Stimulated activated naive CD4-positive, alpha-beta T cell treated with Interleukin-2 at 50 U/mL for 16 hours (primary cell): Measurements from ENCODE around the gene NEU2.

Source experiments
- DNase-seq: peaks from one replicate; lab custom pipeline; 2025; lab: John Stamatoyannopoulos, UW

Gene NEU2

DNA sequence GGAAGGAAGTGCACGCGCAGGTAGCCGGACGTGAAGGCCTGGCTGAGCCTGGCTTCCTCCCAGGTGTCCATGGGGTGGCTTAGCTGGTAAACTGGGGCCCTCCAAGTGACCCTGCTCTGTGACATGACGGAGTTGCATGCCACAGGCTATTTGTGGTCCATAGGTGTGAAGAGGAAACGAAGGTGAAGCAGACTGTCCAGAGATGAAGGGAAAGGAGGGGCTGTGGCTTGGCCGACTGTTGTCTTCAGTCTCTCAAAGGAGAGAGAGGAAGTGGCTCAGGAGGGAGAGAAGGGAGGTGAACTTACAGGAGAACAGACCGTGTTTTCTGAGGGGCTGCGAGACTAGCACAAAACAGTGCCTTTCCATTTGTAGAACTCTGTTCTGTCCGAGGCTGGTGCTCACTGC lies 47.0 kb downstream of the NEU2 start:
- no peak for DNase-seq

GRCh38 chr2:233079953-233080835 lies 47.7 kb downstream of the NEU2 start:
- DNase-seq: no peak

DNA sequence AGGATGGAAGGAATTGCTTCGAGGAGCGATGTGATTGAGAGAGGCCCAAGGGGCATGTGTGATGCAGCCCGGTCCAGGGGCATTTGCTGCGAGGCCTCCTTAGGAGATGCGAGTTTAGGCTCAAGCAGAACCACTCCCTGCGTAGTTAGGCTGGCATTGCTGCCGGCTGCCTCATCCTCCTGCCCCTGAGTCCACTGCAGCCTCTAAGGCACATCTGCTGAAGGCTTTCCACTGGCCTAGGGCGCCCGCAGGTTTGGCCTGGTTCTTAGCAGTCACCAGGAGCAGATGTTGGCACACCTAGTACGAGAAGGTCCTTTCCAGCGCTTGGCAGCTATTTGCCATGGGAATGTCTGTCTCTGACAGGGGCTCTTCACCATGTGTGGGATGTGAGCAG lies 48.4 kb downstream of the NEU2 start:
- no peak for DNase-seq

- peak; percentile 55 for DNase-seq
Observed at GRCh38 chr2:233081232-233081730, 48.8 kb downstream of the NEU2 start.

DNA sequence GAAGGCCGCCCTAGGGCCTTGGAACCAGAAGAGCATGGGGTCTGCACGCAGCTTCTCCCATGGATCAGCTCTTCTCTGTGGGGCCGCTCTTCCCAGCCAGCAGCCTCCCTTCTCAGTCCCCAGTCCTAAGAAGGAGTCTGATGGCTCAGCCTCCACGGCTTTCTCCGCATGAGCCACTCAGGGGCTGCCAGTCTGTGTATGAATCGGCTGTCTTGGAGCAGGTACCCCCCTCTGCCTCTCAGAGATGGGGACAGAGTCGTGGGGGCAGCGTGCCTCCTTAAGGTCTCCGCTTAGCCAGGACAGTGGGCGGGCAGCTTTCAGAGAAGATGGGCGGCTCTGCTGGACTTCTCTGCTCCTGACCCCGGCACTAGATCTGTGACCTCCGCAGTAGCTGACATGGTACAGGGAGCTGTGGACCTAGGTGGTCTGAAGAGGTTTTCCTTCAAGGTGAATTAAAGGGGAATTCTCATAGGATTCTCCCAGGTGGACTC lies 49.3 kb downstream of the NEU2 start:
- DNase-seq: no peak

DNA sequence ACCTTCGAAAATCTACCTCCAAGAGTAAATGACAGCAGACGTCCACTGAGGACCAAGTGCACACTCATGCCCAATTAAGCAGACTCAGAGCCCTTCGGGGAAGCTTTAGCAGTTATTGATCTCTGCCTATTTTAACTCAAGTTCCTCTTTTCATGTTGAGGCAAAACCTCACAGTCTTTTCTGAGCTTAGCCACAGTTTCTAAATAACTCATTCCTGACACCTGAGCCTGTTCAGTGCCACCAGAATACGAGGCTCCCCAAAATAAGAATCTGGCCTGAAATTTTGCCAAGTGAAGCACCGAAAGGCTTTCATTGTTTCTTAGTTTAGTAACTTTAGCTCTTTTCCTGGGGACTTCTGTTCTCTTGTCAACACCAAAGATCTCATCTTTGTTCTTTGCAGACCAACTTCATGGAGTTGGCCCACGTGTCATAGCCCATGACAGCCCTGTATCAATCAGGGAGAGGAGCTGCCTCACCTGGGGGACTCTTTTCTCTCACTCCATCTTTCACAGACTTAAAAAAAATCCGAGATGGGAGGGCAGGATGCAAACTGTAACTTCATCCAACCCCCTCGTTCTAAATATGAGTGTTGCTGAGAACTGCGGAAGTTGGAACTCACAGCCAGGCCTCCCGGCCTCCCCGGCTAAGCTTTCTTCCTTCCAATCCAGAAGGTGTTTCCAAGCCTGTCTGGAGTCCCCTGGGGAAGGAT lies 49.9 kb downstream of the NEU2 start:
- DNase-seq: no peak

- no peak for DNase-seq
Observed at GRCh38 chr2:233082931-233083755, 50.7 kb downstream of the NEU2 start.

- no peak for DNase-seq
Observed at GRCh38 chr2:233083782-233084181, 51.3 kb downstream of the NEU2 start.

- peak; percentile 32 for DNase-seq
Observed at GRCh38 chr2:233084488-233084887, 52.0 kb downstream of the NEU2 start.
